ENCODE results near the gene LRMDA.
"Not testable (repeated sequence)": the region's sequence is repeated elsewhere in the genome, so short reads cannot be mapped to it uniquely, and the experiment has no call there.

Gene LRMDA

GRCh38 chr10:75723319-75723980 lies 292.0 kb downstream of the LRMDA start:
- DNase-seq: no peak

GRCh38 chr10:75724047-75724446 lies 292.6 kb downstream of the LRMDA start:
- no peak for DNase-seq

GRCh38 chr10:75726522-75727483 lies 295.4 kb downstream of the LRMDA start:
- DNase-seq: no peak

GRCh38 chr10:75730847-75731246 lies 299.4 kb downstream of the LRMDA start:
- no peak for DNase-seq

GRCh38 chr10:75733135-75733890 lies 301.9 kb downstream of the LRMDA start:
- DNase-seq: no peak

GRCh38 chr10:75736151-75736640 lies 304.8 kb downstream of the LRMDA start:
- DNase-seq: no peak

GRCh38 chr10:75736889-75737579 lies 305.6 kb downstream of the LRMDA start:
- no peak for DNase-seq

GRCh38 chr10:75737580-75737949 lies 306.1 kb downstream of the LRMDA start:
- DNase-seq: no peak

GRCh38 chr10:75738924-75739323 lies 307.5 kb downstream of the LRMDA start:
- no peak for DNase-seq

GRCh38 chr10:75739414-75740143 lies 308.2 kb downstream of the LRMDA start:
- no peak for DNase-seq

GRCh38 chr10:75740541-75740940 lies 309.1 kb downstream of the LRMDA start:
- DNase-seq: no peak

- DNase-seq: no peak
These were observed 310.9 kb downstream of the LRMDA start for GRCh38 chr10:75742355-75742754.

- no peak for DNase-seq
These were observed 311.9 kb downstream of the LRMDA start for GRCh38 chr10:75743291-75743778.

- DNase-seq: no peak
These were observed 312.8 kb downstream of the LRMDA start for GRCh38 chr10:75744261-75744660.

- DNase-seq: no peak
These were observed 314.9 kb downstream of the LRMDA start for GRCh38 chr10:75746356-75746755.

- DNase-seq: not testable (repeated sequence)
These were observed 318.9 kb downstream of the LRMDA start for GRCh38 chr10:75750093-75750875.

GRCh38 chr10:75751232-75751631 lies 319.8 kb downstream of the LRMDA start:
- DNase-seq: no peak

GRCh38 chr10:75753621-75754020 lies 322.2 kb downstream of the LRMDA start:
- no peak for DNase-seq

- no peak for DNase-seq
These were observed 322.8 kb downstream of the LRMDA start for GRCh38 chr10:75754096-75754831.

- no peak for DNase-seq
These were observed 324.1 kb downstream of the LRMDA start for GRCh38 chr10:75755528-75755927.
